ENCODE results near the gene UBE2J1.

The UBE2J1 gene

DNA sequence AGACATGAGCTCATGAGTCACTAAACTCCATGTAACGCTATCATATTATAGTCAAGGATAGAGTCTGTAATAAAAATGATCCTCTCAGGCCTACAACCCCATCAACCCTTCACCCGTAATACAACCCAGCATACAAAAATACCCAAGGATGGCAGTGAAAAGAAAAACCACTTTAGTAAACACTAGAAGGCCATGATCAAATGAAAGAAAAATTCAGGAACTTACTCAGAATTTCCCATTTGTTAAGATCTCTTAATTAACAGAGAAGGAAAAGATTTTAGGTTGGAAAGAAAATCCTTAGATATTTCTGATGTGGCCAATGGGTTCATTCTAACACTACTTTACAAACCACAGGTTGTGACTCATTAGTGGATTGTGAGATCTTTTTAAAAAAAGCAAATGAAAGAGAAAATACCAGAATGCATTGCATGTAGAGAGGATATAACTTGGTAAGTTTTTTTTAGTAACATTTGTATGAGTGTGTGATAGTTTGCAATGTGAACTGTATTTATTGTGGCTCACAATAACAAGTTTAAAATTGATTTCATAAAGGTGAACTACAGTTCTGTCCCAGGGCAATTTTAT, 8.0 kb upstream of the UBE2J1 start:
- ChIA-PET POLR2A (no interaction called here), CTCF (no interaction called here)
- no peak for DNase-seq (ENCODE audit: extremely low spot score)
- TF ChIP-seq HDGF (IDR thresholded peaks at IDR 0.05; ENCODE audit: borderline replicate concordance) (no peak), SP1 (IDR thresholded peaks at IDR 0.05) (no peak), LEF1 (IDR thresholded peaks at IDR 0.05; ENCODE audit: borderline replicate concordance) (no peak), ZNF384 (IDR thresholded peaks at IDR 0.05) (no peak), TARDBP (IDR thresholded peaks at IDR 0.05) (no peak), BHLHE40 (IDR thresholded peaks at IDR 0.05; ENCODE audit: borderline replicate concordance) (no peak)

DNA sequence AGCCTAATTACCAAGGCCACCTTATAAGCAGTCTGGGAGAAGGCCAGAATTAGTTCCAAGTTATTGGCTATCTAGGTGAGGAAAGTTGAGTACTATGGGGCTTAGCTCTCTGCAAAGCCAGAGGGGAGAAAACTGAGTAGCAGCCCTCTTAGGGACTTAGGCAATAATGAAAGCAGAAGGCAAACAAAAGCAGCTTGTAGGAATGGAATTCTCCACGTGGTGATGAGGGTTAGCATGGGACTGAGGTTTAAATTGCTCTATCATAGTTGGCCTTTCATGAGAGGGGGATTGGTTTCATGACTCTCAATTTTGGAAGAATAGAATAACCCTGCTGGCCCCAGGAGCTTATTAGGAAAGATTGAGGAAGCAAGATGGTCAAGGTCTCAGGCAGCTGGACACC, 7.0 kb upstream of the UBE2J1 start:
- POLR2A ChIA-PET: no interaction called here
- CTCF ChIA-PET: interaction anchor here (0.5 to 1.4 kb wide), 3 partner anchors 13 to 453 kb away, joined by 3 to 6 read pairs (median 3); no protein-coding TSS in a partner anchor
- no peak for TF ChIP-seq LEF1 (IDR thresholded peaks at IDR 0.05; ENCODE audit: borderline replicate concordance)
- TF ChIP-seq NFRKB (IDR thresholded peaks at IDR 0.05): no peak
- TF ChIP-seq ZNF384 (IDR thresholded peaks at IDR 0.05): no peak
- TF ChIP-seq L3MBTL2 (conservative IDR thresholded peaks at IDR 0.05): no peak
- TF ChIP-seq BHLHE40 (IDR thresholded peaks at IDR 0.05; ENCODE audit: borderline replicate concordance): no peak
- no peak for TF ChIP-seq SUZ12 (IDR thresholded peaks at IDR 0.05)
- TF ChIP-seq FOXA1 (IDR thresholded peaks at IDR 0.05): no peak
- TF ChIP-seq, protein P1, sequence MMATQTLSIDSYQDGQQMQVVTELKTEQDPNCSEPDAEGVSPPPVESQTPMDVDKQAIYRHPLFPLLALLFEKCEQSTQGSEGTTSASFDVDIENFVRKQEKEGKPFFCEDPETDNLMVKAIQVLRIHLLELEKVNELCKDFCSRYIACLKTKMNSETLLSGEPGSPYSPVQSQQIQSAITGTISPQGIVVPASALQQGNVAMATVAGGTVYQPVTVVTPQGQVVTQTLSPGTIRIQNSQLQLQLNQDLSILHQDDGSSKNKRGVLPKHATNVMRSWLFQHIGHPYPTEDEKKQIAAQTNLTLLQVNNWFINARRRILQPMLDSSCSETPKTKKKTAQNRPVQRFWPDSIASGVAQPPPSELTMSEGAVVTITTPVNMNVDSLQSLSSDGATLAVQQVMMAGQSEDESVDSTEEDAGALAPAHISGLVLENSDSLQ (IDR thresholded peaks at IDR 0.05): no peak
- DNase-seq (ENCODE audit: extremely low spot score): no peak

DNA sequence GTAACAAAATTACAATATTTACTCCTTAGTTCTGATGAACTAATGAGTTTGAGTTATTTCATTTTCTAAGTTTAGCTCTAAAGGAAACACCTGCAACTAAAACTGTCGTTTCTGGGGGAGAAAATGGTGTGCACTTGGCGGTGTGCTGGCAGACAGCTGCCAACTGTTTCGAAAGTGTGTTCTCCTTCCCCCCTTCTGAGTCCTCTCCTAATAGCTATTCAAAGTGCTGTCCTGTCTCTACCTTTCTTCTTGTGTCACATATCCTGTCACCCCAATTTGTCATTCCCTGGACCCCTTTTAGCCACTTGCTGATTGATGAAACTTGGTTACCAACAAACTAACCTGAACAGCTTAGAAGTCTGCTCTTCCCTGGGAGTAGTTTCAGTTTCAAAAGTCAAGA, 4.9 kb upstream of the UBE2J1 start:
- ChIA-PET CTCF (interaction anchor here (1.4 kb wide), 1 partner anchor 10 kb away, joined by 4 read pairs; no protein-coding TSS in a partner anchor), POLR2A (interaction anchor here (1.1 kb wide), 1 partner anchor 10 kb away, joined by 3 read pairs; no protein-coding TSS in a partner anchor)
- no peak for DNase-seq (ENCODE audit: extremely low spot score)
- no peak for TF ChIP-seq TARDBP (IDR thresholded peaks at IDR 0.05)
- TF ChIP-seq LEF1 (IDR thresholded peaks at IDR 0.05; ENCODE audit: borderline replicate concordance): no peak
- TF ChIP-seq FOXA1 (IDR thresholded peaks at IDR 0.05): no peak
- TF ChIP-seq L3MBTL2 (conservative IDR thresholded peaks at IDR 0.05): no peak
- TF ChIP-seq FOXK2 (IDR thresholded peaks at IDR 0.05): no peak
- no peak for TF ChIP-seq SUZ12 (IDR thresholded peaks at IDR 0.05)
- no peak for TF ChIP-seq NFRKB (IDR thresholded peaks at IDR 0.05)
- no peak for TF ChIP-seq FOXM1 (IDR thresholded peaks at IDR 0.05; ENCODE audit: borderline replicate concordance)
- TF ChIP-seq ELF4 (IDR thresholded peaks at IDR 0.05): no peak

DNA sequence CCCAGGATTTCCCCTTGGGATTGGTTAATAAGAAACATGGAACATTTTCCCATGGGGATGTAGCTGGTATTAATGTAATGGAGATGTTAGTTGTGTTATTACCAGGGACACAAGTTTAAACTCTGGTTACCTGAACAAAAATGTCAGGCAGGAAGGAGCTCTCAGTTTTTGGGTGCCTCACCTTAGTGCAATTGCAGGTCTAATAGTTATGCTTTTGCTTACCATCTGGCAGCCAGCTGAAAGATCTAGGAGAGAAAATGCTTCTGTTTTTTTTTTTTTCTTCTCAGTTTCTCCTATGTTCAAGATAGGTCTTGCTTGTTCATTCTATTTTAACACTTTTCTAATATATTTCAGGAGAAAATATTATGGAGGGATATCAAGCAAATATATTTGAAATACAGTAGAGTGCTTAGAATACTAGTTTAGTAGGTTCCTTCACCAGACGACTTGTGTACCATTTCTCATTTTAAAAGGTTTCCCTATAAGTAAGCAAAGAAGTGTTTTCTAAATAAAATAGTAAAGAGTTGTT, 4.2 kb upstream of the UBE2J1 start:
- DNase-seq (ENCODE audit: extremely low spot score): no peak
- POLR2A ChIA-PET: interaction anchor here (1.1 kb wide), 1 partner anchor 9 kb away, joined by 3 read pairs; no protein-coding TSS in a partner anchor
- TF ChIP-seq FOXM1 (IDR thresholded peaks at IDR 0.05; ENCODE audit: borderline replicate concordance) (no peak), ARNT (IDR thresholded peaks at IDR 0.05) (no peak), TARDBP (IDR thresholded peaks at IDR 0.05) (no peak), CTBP1 (IDR thresholded peaks at IDR 0.05; ENCODE audit: borderline replicate concordance) (no peak)
- CTCF ChIA-PET: interaction anchor here (0.6 to 1.4 kb wide), 2 partner anchors 10 to 45 kb away, joined by 4 read pairs; no protein-coding TSS in a partner anchor

DNA sequence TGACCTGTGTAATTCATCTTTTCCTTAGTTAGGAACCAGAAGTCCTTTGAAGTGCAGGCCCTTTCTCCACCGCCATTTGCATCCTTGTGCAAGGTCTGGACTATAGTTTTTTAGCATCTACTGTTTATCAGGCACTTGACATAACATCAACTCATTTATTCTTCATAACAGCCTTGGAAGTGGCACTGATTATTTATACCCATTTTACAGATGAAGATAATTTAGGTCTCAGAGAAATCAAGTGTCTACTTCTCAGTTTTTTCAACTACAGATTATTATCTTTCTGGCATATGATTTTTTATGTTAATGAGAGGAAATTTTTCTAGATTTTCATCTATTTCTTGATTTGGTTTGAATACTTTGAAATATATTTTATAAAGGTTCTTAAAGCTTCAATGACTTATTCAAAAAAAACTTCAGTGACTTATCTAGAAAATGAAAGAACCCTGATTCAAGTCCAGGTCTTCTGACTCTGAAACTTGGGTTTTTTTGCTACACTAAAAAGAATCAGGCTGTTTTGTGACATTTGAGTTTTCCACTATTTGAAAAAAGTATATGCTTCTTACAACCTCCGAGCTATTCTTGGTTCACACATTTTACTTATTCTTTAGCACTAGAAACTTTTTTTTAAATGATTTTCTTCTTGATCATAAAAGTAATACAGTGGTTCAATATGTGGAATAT, 3.1 kb upstream of the UBE2J1 start:
- ChIA-PET CTCF (interaction anchor here (0.7 to 1.0 kb wide), 2 partner anchors 16 to 44 kb away, joined by 3 to 9 read pairs; no protein-coding TSS in a partner anchor), POLR2A (no interaction called here)
- TF ChIP-seq TARDBP (IDR thresholded peaks at IDR 0.05): no peak
- TF ChIP-seq ZNF384 (IDR thresholded peaks at IDR 0.05): no peak
- TF ChIP-seq LEF1 (IDR thresholded peaks at IDR 0.05; ENCODE audit: borderline replicate concordance): no peak
- TF ChIP-seq L3MBTL2 (conservative IDR thresholded peaks at IDR 0.05): no peak
- TF ChIP-seq FOXA1 (IDR thresholded peaks at IDR 0.05): no peak
- TF ChIP-seq ARNT (IDR thresholded peaks at IDR 0.05): no peak
- TF ChIP-seq ELF4 (IDR thresholded peaks at IDR 0.05): no peak
- no peak for TF ChIP-seq SP1 (IDR thresholded peaks at IDR 0.05)
- no peak for TF ChIP-seq FOXK2 (IDR thresholded peaks at IDR 0.05)
- TF ChIP-seq BHLHE40 (IDR thresholded peaks at IDR 0.05; ENCODE audit: borderline replicate concordance): no peak
- DNase-seq (ENCODE audit: extremely low spot score): no peak

DNA sequence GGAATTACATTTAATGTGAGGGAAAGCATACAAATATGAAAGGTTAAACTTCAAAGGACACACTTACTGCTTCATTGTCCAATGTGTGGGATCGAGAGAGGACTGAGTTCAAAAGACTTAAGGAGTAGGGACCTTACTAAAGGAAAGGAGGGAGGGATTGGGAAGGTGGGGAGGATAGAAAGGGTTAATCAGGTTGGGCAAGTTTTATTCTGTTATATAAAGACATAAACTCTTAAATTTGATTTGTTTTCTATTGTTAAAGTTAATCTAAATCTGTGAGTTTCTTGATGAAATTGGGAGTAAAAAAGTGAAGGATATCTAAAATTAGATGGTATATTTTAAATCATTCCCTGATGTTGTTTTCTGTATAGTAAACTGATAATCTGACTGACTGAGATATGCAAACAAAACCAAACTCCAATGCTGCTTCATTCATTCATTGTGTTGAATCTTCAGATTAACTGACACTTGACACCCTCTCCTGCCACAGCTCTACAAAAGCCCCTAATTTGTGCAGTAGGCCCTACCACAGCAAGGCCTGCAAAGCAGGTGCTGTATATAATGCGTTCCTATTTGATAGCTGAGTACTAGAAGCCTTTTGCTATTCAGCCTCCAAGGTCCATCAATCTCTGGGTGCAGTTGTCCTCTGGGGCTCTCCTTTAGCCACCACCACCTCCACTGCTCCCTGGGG, 1.3 kb upstream of the UBE2J1 start:
- no peak for DNase-seq (ENCODE audit: extremely low spot score)
- ChIA-PET CTCF (interaction anchor here (0.7 to 1.5 kb wide), 2 partner anchors 14 to 44 kb away, joined by 3 to 7 read pairs; no protein-coding TSS in a partner anchor), POLR2A (no interaction called here)
- no peak for TF ChIP-seq SP1 (IDR thresholded peaks at IDR 0.05)

DNA sequence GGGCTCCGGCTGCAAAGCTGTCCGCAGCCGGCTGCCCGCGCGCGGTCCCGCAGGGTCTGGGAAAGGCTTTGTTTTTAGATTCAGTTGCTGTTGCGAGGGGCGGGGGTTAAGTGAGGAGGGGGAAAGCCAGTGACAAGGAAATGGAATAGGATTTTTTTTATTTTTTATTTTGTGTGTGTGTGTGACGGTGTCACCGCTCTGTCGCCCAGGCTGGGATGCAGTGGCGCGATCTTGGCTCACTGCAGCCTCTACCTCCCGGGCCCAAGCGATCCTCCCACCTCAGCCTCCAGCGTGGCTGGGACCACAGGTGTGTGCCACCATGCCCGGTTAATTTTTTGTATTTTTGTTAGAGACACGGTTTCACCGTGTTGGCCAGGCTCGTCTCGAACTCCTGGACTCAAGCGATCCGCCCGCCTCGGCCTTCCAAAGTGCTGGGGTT, 615 bp upstream of the UBE2J1 start:
- POLR2A ChIA-PET: interaction anchor here (0.8 to 1.2 kb wide), 7 partner anchors 9 to 209 kb away, joined by 3 to 6 read pairs (median 3); no protein-coding TSS in a partner anchor
- TF ChIP-seq FOXM1 (IDR thresholded peaks at IDR 0.05; ENCODE audit: borderline replicate concordance) (no peak), HDGF (IDR thresholded peaks at IDR 0.05; ENCODE audit: borderline replicate concordance) (no peak), L3MBTL2 (conservative IDR thresholded peaks at IDR 0.05) (no peak), LEF1 (IDR thresholded peaks at IDR 0.05; ENCODE audit: borderline replicate concordance) (no peak), BHLHE40 (IDR thresholded peaks at IDR 0.05; ENCODE audit: borderline replicate concordance) (no peak), SUZ12 (IDR thresholded peaks at IDR 0.05) (no peak), CTBP1 (IDR thresholded peaks at IDR 0.05; ENCODE audit: borderline replicate concordance) (no peak), ELF4 (IDR thresholded peaks at IDR 0.05) (no peak), FOXA1 (IDR thresholded peaks at IDR 0.05) (no peak), FOXK2 (IDR thresholded peaks at IDR 0.05) (no peak), NFRKB (IDR thresholded peaks at IDR 0.05) (no peak), ARNT (IDR thresholded peaks at IDR 0.05) (no peak), TARDBP (IDR thresholded peaks at IDR 0.05) (no peak), ZNF384 (IDR thresholded peaks at IDR 0.05) (no peak), SP1 (IDR thresholded peaks at IDR 0.05) (no peak)
- TF ChIP-seq, protein P1 (IDR thresholded peaks at IDR 0.05): no peak
- DNase-seq (ENCODE audit: extremely low spot score): no peak
- CTCF ChIA-PET: interaction anchor here (1.0 kb wide), 1 partner anchor 19 kb away, joined by 3 read pairs; no protein-coding TSS in a partner anchor

Data from HEK293T (cell line).